HG03060 (cell line): Measurements from ENCODE around the gene SFXN5.
"Not testable (repeated sequence)": the region's sequence is repeated elsewhere in the genome, so short reads cannot be mapped to it uniquely, and the experiment has no call there.

Source experiments
- ATAC-seq: cut with Tn5 transposase; IDR thresholded peaks from one replicate; pipeline ENCODE4 v1.9.1; 2021; ENCODE audit warnings: low read depth, moderate number of reproducible peaks; ENCODE audit not compliant: unreplicated experiment

Gene SFXN5

GRCh38 chr2:73071360-73072128 lies at the start of gene SFXN5:
SFXN5 (minus strand) TSS chr2:73071712; CDS start chr2:73071705, 7 bp downstream.
- ATAC-seq = peak; percentile 72

- not testable (repeated sequence) for ATAC-seq
Observed at GRCh38 chr2:73119611-73120239, 48.2 kb upstream of the SFXN5 start.

GRCh38 chr2:73117441-73117840 lies 45.9 kb upstream of the SFXN5 start:
- ATAC-seq = no peak

- ATAC-seq = no peak
Observed at GRCh38 chr2:73116182-73116960, 44.9 kb upstream of the SFXN5 start.

GRCh38 chr2:73114273-73114867 lies 42.9 kb upstream of the SFXN5 start:
- ATAC-seq = no peak

- ATAC-seq = no peak
Observed at GRCh38 chr2:73112913-73113854, 41.7 kb upstream of the SFXN5 start, which contains the start of gene RAB11FIP5. RAB11FIP5 (minus strand) TSS chr2:73112948; CDS start chr2:73112777, 171 bp downstream.

GRCh38 chr2:73112026-73112912 lies 40.8 kb upstream of the SFXN5 start:
- ATAC-seq = no peak

- no peak for ATAC-seq
Observed at GRCh38 chr2:73111073-73112025, 39.8 kb upstream of the SFXN5 start.

GRCh38 chr2:73110168-73111072 lies 38.9 kb upstream of the SFXN5 start:
- ATAC-seq = no peak

- ATAC-seq = no peak
Observed at GRCh38 chr2:73109431-73110167, 38.1 kb upstream of the SFXN5 start.

- ATAC-seq = no peak
Observed at GRCh38 chr2:73107211-73107926, 35.9 kb upstream of the SFXN5 start.

GRCh38 chr2:73106791-73107190 lies 35.3 kb upstream of the SFXN5 start:
- no peak for ATAC-seq

- ATAC-seq = no peak
Observed at GRCh38 chr2:73105511-73105971, 34.0 kb upstream of the SFXN5 start.

- ATAC-seq = no peak
Observed at GRCh38 chr2:73104933-73105332, 33.4 kb upstream of the SFXN5 start.

- no peak for ATAC-seq
Observed at GRCh38 chr2:73103018-73103542, 31.6 kb upstream of the SFXN5 start.
